Mucosa of rectum (tissue), 2 donors: ENCODE measurements around the gene PCDHB9.
A peak's percentile ranks its signal among the peaks of the same experiment; 100 is the strongest.
"Not testable (repeated sequence)": the region's sequence is repeated elsewhere in the genome, so short reads cannot be mapped to it uniquely, and the experiment has no call there.

ENCODE experiments used
- H3K27ac ChIP-seq, 2 donors: one replicate each; pipeline ENCODE4 v1.7.0; 2013; ENCODE audit warnings: inconsistent platforms in 2 of 2, low read depth in 2 of 2, low read length in 2 of 2
- H3K27me3 ChIP-seq, 2 donors: one replicate each; pipeline ENCODE4 v1.7.0; 2013; ENCODE audit warnings: low read length in 2 of 2; ENCODE audit not compliant: control insufficient read depth in 2 of 2, insufficient read depth in 2 of 2
- H3K36me3 ChIP-seq, 2 donors: one replicate each; pipeline ENCODE4 v1.7.0; 2013; ENCODE audit warnings: low read length in 2 of 2; ENCODE audit not compliant: control insufficient read depth in 2 of 2, insufficient read depth in 2 of 2
- H3K4me1 ChIP-seq, 2 donors: one replicate each; pipeline ENCODE4 v1.7.0; 2013; ENCODE audit warnings: low read length in 2 of 2, mild to moderate bottlenecking in 1 of 2; ENCODE audit not compliant: control insufficient read depth in 2 of 2, insufficient read depth in 2 of 2
- H3K4me3 ChIP-seq, 2 donors: one replicate each; pipeline ENCODE4 v1.7.0; 2013; ENCODE audit warnings: low read length in 2 of 2
- H3K9ac ChIP-seq, 2 donors: one replicate each; pipeline ENCODE4 v1.7.0; 2013; ENCODE audit warnings: low read length in 2 of 2, low read depth in 1 of 2, mild to moderate bottlenecking in 1 of 2
- H3K9me3 ChIP-seq, 2 donors: one replicate each; pipeline ENCODE4 v1.7.0; 2013; ENCODE audit warnings: low read length in 2 of 2; ENCODE audit not compliant: control insufficient read depth in 2 of 2
- donor health status: healthy.
- donor health status: Normal muscosa, but diverticular disease.

Gene PCDHB9

GRCh38 chr5:141186897-141187512 is at the start of gene PCDHB9:
Gene PCDHB9 (plus strand): TSS chr5:141187161. CDS start chr5:141187319, 158 bp downstream.
- Histone ChIP-seq H3K36me3 (no peaks in the 10 kb centered on the region), H3K27me3 (no peaks in the 10 kb centered on the region), H3K27ac (no peak within 1 kb of the TSS), H3K9me3 (peaks cover 0 to 3% of the 10 kb centered on the region in 2 donors), H3K4me3 (peak within 1 kb of the TSS in 1 of 2 donors; percentile 45), H3K9ac (no peak within 1 kb of the TSS), H3K4me1 (no peaks in the 10 kb centered on the region)

- not testable (repeated sequence) for H3K27ac ChIP-seq, H3K9ac ChIP-seq, H3K4me1 ChIP-seq, H3K4me3 ChIP-seq, H3K36me3 ChIP-seq, H3K27me3 ChIP-seq
- peaks cover 7 to 16% of the 10 kb centered on the region in 2 donors for H3K9me3 ChIP-seq
These were observed 49.6 kb upstream of the PCDHB9 start for GRCh38 chr5:141137346-141137745.

DNA sequence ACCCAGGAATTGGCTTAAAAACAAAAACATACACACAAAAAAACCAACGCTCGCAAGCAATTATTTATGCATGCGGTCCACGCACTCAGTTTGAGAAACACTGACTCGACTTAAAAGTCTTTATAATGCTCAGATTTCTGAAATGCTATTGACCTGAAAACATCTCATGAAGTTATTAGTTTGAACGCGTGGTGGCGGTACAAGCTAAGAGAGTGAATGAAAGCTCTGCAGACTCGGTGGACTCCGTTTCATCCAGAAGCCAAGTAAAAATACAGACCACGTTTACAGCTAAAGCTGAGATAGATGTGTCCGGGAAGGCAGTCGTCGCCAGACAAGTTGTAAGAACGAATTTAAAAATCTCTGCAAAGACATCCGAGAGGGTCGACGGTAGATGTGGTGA is 37.1 kb upstream of the PCDHB9 start, which contains the start of gene PCDHB6:
TSS of gene PCDHB6 (plus strand) at position 246 of the 400 bp plus-strand sequence. CDS start 201 bp downstream, outside the sequence.
- H3K9ac ChIP-seq = no peak within 1 kb of the TSS
- H3K4me3 ChIP-seq = no peak within 1 kb of the TSS
- H3K36me3 ChIP-seq = no peaks in the 10 kb centered on the region
- H3K27me3 ChIP-seq = no peaks in the 10 kb centered on the region
- H3K4me1 ChIP-seq = no peaks in the 10 kb centered on the region
- H3K9me3 ChIP-seq = peaks cover 5 to 7% of the 10 kb centered on the region in 2 donors
- H3K27ac ChIP-seq = no peak within 1 kb of the TSS

DNA sequence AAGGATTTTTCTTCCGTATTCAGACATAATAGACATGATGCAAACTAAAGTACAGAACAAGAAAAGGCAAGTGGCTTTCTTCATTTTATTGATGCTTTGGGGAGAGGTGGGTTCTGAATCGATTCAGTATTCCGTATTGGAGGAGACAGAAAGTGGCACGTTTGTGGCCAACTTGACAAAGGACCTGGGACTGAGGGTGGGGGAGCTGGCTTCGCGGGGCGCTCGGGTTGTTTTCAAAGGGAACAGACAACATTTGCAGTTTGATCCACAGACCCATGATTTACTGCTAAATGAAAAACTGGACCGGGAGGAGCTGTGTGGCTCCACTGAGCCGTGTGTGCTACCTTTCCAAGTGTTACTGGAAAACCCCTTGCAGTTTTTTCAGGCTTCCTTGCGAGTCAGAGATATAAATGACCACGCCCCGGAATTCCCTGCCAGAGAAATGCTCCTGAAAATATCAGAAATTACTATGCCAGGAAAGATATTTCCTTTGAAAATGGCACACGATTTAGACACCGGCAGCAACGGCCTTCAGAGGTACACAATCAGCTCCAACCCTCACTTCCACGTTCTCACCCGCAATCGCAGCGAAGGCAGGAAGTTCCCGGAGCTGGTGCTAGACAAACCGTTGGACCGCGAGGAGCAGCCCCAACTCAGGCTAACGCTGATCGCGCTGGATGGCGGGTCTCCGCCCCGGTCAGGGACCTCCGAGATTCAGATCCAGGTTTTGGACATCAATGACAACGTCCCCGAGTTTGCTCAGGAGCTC is 36.6 kb upstream of the PCDHB9 start:
- Histone ChIP-seq H3K27me3 (no peaks in the 10 kb centered on the region), H3K27ac (no peak overlapping the region), H3K9ac (no peak overlapping the region), H3K9me3 (peaks cover 5 to 7% of the 10 kb centered on the region in 2 donors), H3K36me3 (no peaks in the 10 kb centered on the region), H3K4me3 (no peak overlapping the region), H3K4me1 (no peaks in the 10 kb centered on the region)

- no peak overlapping the region for H3K4me3 ChIP-seq
- H3K27me3 ChIP-seq = no peaks in the 10 kb centered on the region
- no peak overlapping the region for H3K27ac ChIP-seq
- H3K36me3 ChIP-seq = no peaks in the 10 kb centered on the region
- H3K9me3 ChIP-seq = peaks cover 5 to 7% of the 10 kb centered on the region in 2 donors
- H3K4me1 ChIP-seq = no peaks in the 10 kb centered on the region
- no peak overlapping the region for H3K9ac ChIP-seq
These were observed 36.0 kb upstream of the PCDHB9 start for GRCh38 chr5:141150993-141151325.

DNA sequence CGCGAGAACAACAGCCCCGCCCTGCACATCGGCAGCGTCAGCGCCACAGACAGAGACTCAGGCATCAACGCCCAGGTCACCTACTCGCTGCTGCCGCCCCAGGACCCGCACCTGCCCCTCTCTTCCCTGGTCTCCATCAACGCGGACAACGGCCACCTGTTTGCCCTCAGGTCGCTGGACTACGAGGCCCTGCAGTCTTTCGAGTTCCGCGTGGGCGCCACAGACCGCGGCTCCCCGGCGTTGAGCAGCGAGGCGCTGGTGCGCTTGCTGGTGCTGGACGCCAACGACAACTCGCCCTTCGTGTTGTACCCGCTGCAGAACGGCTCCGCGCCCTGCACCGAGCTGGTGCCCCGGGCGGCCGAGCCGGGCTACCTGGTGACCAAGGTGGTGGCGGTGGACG is 35.3 kb upstream of the PCDHB9 start:
- not testable (repeated sequence) for H3K4me1 ChIP-seq, H3K27me3 ChIP-seq
- H3K9me3 ChIP-seq = peaks cover 5 to 10% of the 10 kb centered on the region in 2 donors

GRCh38 chr5:141152096-141152495 is 34.9 kb upstream of the PCDHB9 start:
- not testable (repeated sequence) for H3K27me3 ChIP-seq, H3K36me3 ChIP-seq, H3K27ac ChIP-seq, H3K4me1 ChIP-seq, H3K9ac ChIP-seq, H3K4me3 ChIP-seq
- peaks cover 5 to 14% of the 10 kb centered on the region in 2 donors for H3K9me3 ChIP-seq

More for the DNA sequence above, 35.3 kb upstream of the PCDHB9 start:
- H3K4me3 ChIP-seq, H3K36me3 ChIP-seq, H3K27ac ChIP-seq, H3K9ac ChIP-seq: not testable (repeated sequence)

DNA sequence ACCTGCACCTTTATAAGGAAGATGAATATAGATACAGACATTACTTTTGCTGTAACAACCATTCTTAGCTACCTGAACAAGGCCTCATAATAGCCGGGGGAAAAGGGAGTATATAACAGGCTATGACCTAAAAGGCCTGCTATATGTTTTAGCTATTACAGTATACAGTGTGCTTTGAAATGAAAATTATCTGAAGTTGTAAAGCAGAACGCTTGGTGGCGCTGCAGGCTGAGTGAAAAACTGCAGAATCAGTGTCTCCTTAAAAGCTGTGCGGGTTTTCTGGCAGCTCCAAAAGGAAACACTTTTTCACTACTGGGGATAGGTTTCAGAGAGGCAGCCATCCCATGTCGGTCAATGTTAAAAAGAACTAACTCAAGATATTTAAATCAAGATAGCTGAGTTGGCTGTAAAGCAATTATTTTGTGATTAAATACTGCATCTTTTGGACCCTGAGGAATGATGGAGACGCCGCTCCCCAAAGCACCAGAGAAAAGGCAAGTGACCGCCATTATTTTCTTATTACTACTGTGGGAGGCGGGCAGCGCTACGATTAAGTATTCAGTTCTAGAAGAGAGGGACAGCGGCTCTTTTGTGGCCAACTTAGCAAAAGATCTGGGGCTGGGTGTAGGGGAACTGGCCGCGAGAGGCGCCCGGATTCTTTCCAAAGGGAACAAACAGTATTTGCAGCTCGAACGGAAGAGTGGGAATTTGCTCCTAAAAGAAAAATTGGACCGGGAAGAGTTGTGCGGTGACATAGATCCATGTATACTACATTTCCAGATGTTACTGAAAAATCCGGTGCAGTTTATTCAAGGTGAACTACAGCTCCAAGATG is 31.2 kb upstream of the PCDHB9 start:
- H3K9me3 ChIP-seq = peaks cover 5 to 8% of the 10 kb centered on the region in 2 donors
- no peak overlapping the region for H3K27ac ChIP-seq
- no peaks in the 10 kb centered on the region for H3K4me1 ChIP-seq
- H3K9ac ChIP-seq = no peak overlapping the region
- no peaks in the 10 kb centered on the region for H3K36me3 ChIP-seq
- H3K4me3 ChIP-seq = no peak overlapping the region
- H3K27me3 ChIP-seq = no peaks in the 10 kb centered on the region

- not testable (repeated sequence) for H3K9ac ChIP-seq, H3K27me3 ChIP-seq, H3K4me1 ChIP-seq, H3K4me3 ChIP-seq, H3K27ac ChIP-seq, H3K36me3 ChIP-seq, H3K9me3 ChIP-seq
These were observed 29.6 kb upstream of the PCDHB9 start for GRCh38 chr5:141157356-141157755.

DNA sequence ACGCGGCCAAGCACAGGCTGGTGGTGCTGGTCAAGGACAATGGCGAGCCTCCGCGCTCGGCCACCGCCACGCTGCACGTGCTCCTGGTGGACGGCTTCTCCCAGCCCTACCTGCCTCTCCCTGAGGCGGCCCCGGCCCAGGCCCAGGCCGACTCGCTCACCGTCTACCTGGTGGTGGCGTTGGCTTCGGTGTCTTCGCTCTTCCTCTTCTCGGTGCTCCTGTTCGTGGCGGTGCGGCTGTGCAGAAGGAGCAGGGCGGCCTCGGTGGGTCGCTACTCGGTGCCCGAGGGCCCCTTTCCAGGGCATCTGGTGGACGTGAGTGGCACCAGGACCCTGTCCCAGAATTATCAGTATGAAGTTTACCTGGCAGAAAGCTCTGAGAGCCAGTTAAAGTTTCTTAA is 29.1 kb upstream of the PCDHB9 start:
- not testable (repeated sequence) for H3K27ac ChIP-seq, H3K4me3 ChIP-seq, H3K27me3 ChIP-seq, H3K4me1 ChIP-seq, H3K36me3 ChIP-seq, H3K9ac ChIP-seq, H3K9me3 ChIP-seq
